Measurements from ENCODE around the gene NDUFB7.
"Not testable (repeated sequence)": the region's sequence is repeated elsewhere in the genome, so short reads cannot be mapped to it uniquely, and the experiment has no call there.

Gene NDUFB7

GRCh38 chr19:14553042-14553938 lies 18.6 kb downstream of the NDUFB7 start:
- DNase-seq (ENCODE audit: low read depth): no peak

DNA sequence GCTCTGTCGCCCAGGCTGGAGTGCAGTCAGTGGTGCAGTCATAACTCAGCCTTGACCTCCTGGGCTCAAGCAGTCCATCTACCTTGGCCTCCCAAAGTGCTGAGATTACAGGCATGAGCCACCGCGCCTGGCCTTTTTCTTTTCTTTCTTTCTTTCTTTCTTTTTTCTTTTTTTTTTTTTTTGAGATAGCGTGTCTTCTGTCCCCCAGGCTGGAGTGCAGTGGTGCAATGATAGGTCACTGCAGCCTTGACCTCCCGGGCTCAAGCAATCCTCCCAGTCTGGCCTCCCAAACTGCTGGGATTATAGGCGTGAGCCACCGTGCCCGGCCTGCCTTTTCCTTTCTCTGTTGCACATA lies 19.9 kb downstream of the NDUFB7 start:
- not testable (repeated sequence) for DNase-seq (ENCODE audit: low read depth)

GRCh38 chr19:14551134-14552005 lies 20.5 kb downstream of the NDUFB7 start:
- peak; percentile 39 for DNase-seq (ENCODE audit: low read depth)

DNA sequence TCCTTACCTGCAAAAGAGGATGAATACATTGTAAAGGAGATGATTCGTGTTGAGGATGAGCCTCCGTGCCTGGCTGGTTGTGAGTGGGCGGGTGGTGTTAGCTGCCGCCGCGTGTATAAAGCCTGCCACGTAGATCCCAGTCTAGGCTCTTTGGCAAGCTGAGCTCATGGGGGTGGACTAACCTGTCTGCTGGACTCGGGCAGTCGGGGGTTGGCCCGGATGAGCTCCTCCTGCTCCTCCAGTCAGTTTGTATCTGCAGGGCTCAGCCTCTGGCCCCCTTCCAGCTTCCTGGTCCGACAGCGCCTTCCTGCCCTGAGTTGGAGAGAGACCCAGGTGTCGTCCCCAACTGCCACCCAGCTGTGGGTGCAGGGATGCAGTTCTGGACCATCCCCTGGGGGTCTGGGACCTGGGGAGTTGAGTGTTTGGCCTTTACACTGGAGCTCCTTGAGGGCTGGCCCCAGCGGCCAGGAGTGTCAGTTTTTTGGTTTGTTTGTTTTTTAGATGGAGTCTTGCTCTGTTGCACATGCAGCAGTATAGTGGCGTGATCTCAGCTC lies 21.6 kb downstream of the NDUFB7 start:
- no peak for DNase-seq (ENCODE audit: low read depth)

GRCh38 chr19:14545716-14546082 lies 26.2 kb downstream of the NDUFB7 start:
- DNase-seq (ENCODE audit: low read depth): no peak

DNA sequence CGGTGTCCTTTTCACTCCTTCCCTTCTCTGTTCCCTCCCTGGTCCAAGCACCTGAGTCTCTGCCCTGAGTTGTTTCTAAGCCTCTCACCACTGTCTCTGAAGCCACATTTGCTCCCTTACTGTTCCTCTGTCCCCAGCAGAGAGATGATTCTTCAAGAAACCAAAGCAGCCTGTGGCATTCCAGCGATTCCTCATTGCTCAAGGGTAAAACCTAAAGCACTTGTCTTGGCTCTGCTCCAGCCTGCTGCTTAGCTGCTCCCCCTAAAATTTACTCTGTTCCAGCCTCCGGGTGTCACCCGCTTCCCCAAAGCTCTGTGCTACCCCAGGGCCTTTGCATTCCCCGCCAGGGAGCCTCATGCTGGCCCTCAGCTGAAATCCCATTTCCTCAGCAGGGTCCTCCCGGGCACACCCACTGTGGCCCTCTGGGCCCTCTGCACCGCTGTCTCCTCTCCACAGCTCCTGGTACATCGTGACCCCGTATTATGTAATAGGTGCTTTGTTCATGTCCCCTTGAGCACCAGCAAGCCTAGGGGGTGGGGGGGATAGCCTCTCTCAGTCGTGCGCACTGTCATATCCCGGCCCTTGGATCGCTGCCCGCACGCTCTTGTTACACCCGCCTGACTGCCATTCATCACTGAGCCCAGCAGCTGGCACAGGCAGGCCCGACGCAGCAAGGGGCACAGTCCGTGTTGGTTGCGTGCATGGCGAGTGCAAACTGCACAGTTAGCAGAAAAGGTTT lies 26.7 kb downstream of the NDUFB7 start:
- no peak for DNase-seq (ENCODE audit: low read depth)

DNA sequence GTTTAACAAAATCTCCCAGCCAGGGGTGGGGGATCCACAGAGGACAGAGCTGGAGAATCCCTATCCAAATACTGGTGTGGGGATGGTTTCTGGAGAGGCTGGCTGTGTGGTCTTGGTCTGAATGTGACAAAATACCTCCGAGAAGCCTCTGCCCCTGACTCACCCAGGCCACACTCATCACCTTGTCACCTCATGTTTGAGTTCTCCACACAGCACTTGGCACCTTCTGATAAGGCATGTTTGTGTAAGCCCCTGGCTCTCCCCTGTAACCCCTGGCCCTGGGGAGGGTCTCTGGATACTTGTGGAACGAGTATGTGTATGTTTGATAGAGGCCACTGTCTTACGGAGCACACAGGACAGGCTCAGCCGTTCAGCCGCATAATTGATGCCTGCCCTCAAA lies 27.8 kb downstream of the NDUFB7 start:
- DNase-seq (ENCODE audit: low read depth): no peak

GRCh38 chr19:14542711-14543328 lies 29.0 kb downstream of the NDUFB7 start:
- DNase-seq (ENCODE audit: low read depth): no peak

- not testable (repeated sequence) for DNase-seq (ENCODE audit: low read depth)
Measured at GRCh38 chr19:14541979-14542378, 29.9 kb downstream of the NDUFB7 start.

- no peak for DNase-seq (ENCODE audit: low read depth)
Measured at GRCh38 chr19:14540741-14541525, 30.9 kb downstream of the NDUFB7 start.

DNA sequence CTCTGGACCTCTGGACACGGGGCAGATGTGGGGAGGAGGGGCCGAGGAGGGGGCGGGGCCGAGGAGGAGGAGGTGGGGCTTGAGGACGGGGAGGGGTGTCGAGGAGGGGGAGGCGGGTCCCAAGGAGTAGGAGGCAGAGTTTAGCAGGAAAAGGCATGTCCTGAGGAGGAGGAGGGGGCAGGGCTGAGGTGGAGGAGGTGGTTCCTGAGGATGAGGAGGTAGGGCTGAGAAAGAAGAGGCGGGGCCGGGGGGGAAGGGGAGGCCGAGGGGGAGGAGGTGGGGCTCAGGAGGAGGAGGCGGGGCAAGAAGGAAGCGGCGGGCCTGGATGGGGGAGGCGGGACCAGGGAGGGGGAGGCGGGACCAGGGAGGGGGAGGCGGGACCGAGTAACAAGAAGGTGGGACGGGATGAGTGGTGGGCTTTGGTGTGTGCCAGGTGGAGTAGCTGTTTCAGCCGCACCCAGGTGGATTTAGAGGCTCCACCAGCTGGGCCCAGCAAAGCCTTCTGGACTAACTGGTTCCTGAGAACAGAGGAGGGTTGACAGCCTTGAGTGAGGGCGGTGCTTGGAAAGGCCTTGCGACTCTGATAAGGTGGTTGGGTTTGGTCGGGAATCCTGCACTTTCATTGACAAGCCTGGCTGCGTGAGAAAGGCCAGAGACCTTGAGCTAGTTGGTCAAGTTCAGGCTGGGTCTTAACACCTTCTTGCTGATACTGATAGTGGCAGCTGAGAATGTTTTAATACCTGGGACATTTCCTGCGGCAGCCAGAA lies 34.8 kb downstream of the NDUFB7 start:
- no peak for DNase-seq (ENCODE audit: low read depth)

DNA sequence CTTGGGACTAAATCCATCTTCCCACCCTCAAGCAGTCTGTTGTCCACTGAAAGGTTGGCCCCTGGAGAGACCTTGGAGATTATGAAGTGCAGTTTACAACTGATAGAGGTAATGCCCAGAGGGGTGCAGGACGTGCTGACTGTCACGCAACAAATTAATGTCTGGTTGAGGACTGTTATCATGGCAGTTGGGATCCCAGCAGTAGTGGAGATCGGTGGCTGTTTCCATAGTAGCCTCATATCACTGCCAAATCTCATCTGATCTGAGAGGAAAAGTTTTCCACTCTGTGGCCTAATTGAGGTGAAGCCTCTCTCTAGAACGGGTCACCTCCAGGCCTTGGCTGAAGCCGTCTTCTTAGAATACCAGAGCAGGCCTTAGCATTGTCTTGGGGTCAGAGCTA lies 38.4 kb downstream of the NDUFB7 start:
- no peak for DNase-seq (ENCODE audit: low read depth)

- DNase-seq (ENCODE audit: low read depth): no peak
Measured at GRCh38 chr19:14530506-14530905, 41.4 kb downstream of the NDUFB7 start.

DNA sequence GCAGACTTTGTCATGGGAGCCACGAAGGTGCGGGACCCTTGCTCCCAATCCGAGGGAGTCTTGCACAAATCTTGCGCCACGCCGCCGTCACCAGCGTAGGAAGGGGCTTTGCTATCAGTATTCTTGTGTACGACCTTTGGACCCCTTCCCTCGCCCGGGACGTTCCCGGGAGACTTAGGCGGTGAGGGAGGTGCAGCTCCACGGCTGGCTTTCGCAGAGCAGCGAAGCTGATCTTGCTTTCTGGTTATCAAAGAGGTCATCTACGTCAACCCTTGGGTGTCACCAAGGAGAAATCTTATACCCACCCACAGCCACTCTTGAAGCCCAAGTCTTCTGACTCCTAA lies 41.9 kb downstream of the NDUFB7 start:
- DNase-seq (ENCODE audit: low read depth): no peak

DNA sequence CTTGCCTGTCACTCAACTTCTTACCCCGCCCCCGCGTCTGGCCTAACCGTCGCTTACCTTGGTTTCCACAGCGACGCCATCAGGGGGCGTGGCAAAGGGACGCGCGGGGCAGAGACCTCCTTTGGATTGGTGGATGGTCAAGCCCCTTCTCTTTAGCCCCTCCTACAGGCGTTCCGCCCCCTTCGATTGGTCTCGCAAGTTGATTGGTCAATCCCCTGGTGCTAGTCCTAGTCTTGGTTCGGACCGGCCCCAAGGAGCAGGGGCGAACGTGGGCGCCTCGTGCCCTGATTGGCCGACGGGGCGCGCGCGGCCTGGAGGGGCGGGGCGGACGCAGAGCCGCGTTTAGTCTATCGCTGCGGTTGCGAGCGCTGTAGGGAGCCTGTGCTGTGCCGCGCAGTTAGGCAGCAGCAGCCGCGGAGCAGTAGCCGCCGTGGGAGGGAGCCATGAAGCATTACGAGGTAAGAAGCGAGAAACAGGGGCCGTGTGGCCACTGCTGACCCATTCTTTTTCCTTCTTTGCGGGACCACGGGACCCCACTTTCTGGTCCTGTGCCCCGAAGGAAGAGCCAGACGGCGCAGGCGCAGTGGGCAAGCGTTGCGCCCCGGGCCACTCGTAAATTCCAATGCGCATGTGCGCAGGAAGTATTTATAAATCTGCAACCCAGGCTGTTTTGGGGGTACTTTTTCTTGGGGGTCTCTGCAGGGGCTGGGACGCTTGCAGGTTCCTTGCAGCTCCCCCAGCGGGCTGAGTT lies 42.4 kb downstream of the NDUFB7 start, which contains the start of gene TECR:
TECR (plus strand) TSS at position 341 of the 751 bp plus-strand sequence; CDS start at position 444, 103 bp downstream.
- peak; percentile 99 for DNase-seq (ENCODE audit: low read depth)

DNA sequence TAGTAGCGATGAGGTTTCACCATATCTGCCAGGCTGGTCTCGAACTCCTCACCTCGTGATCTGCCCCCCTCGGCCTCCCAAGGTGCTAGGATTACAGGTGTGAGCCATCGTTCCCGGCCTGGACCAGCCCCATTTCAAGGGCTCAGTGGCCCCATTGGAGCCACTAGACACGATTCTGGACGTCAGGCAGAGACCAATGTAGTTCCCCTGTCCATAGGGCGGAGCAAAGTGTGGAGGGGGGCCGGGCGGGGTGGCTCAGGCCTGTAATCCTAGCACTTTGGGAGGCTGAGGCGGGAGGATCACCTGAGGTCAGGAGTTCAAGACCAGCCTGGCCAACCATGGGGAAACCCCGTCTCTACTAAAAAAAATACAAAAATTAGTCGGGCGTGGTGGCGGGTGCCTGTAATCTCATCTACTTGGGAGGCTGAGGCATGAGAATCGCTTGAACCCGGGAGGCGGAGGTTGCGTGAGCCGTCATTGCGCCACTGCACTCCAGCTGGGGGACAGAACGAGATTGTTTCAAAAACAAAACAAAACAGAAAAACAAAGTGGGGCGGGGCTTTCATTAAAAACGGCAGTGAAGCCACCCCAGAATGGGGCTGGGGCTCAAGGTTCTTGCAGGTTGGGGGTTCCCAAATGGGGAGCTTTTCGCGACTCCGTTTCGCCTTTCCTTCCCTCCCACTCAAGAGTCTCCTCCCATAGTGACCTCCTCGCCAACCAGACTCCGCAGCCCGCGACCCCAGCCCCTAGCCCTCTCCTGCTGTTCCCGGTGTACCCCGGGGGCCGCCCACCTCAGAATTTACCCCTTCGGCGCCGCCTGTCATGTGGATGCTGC lies 43.2 kb downstream of the NDUFB7 start:
- DNase-seq (ENCODE audit: low read depth): no peak

- DNase-seq (ENCODE audit: low read depth): no peak
Measured at GRCh38 chr19:14526423-14526822, 45.4 kb downstream of the NDUFB7 start.

DNA sequence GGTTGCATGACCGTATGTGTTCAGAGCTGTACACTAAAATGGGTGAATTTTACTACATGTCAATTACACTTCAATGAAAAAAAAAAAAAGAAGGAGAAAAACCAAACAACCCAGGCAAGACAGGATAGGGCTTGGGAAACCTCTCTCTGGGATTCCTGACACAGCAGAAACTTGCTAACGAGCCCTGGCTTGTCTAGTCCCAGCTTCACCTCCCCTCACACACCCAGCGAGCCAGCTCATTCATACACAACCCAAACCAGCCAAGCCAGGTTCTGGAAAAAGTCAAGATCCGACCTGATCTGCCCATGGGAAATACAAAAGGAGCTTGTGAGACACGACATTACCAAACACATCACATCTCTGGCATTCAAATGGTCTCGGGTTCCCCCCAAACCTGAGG lies 46.1 kb downstream of the NDUFB7 start:
- no peak for DNase-seq (ENCODE audit: low read depth)

Data from stimulated activated CD8-positive, alpha-beta memory T cell treated with anti-CD3 and anti-CD28 coated beads, Interleukin-12 subunit alpha, Interleukin-12 subunit beta, amount 100 ng/mL, for 4 hours (primary cell).